Fibroblast of villous mesenchyme (primary cell): Measurements from ENCODE around the gene SQSTM1. TPM values are rescaled to one million over a fixed set of nuclear protein-coding genes. Genes with fewer than 3 reads are reported as not detected.

ENCODE experiments used
- DNase-seq: peaks from one replicate; pipeline ENCODE4 v3.0.0-alpha.2; 2010; ENCODE audit warnings: low read depth
- H3K4me3 ChIP-seq: 2 replicates; pipeline ENCODE4 v1.5.1; 2011; ENCODE audit warnings: low read depth, mild to moderate bottlenecking, low read length
- small RNA-seq: library from RNA; depleted of rRNA; stranded (forward); fragments of <200 nt; gene quantifications from one replicate; pipeline ENCODE3, GENCODE V24; 2012
- total RNA-seq: library from RNA; depleted of rRNA; stranded (reverse); fragments of >200 nt; gene quantifications from 2 replicates; pipeline ENCODE4 v1.2.3, GENCODE V29; 2012
- TF ChIP-seq, protein P1 (sequence below): IDR thresholded peaks from 2 replicates; pipeline ENCODE4 v1.5.1; 2012; ENCODE audit warnings: low read depth, mild to moderate bottlenecking, low read length; ENCODE audit not compliant: insufficient read depth

The SQSTM1 gene
- total RNA-seq, 1 donor, result 892 TPM

DNA sequence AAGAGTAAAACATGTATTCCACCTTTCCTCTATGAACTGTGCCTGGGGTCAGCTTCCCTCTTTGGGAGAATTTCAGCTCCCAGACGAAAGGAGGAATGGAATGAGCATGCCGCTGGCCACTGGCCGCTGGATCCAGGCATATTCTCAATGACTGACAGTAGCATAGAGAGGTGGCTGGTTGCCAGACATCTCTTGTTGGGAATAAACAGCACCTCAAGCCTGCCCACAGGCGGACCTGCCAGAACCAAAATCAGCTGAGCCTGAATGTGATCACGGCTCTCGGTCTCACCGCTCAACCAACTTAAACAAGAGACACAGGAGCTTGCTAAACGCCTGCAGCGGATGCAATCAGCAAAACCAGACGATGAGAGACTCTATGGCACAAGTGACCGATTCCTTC lies 66.4 kb downstream of the SQSTM1 start:
- DNase-seq, result no peak
- H3K4me3 ChIP-seq, result no peak overlapping the region
- TF ChIP-seq, protein P1, sequence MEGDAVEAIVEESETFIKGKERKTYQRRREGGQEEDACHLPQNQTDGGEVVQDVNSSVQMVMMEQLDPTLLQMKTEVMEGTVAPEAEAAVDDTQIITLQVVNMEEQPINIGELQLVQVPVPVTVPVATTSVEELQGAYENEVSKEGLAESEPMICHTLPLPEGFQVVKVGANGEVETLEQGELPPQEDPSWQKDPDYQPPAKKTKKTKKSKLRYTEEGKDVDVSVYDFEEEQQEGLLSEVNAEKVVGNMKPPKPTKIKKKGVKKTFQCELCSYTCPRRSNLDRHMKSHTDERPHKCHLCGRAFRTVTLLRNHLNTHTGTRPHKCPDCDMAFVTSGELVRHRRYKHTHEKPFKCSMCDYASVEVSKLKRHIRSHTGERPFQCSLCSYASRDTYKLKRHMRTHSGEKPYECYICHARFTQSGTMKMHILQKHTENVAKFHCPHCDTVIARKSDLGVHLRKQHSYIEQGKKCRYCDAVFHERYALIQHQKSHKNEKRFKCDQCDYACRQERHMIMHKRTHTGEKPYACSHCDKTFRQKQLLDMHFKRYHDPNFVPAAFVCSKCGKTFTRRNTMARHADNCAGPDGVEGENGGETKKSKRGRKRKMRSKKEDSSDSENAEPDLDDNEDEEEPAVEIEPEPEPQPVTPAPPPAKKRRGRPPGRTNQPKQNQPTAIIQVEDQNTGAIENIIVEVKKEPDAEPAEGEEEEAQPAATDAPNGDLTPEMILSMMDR, result no peak

Small RNA genes lying within 50 kb of the gene (small RNA-seq; reads per million reads assigned to genes)
- gene MIR1229 (0.75 reads per million), gene RF00019 (not detected)

Other genes with a start within 250 kb of the SQSTM1 start
- gene HNRNPH1, start 197.2 kb upstream of the SQSTM1 start, total RNA-seq, result 474 and 562 TPM in 2 replicates
- 0.32 TPM in 1 of 2 replicates, not detected in the other for gene CBY3, start 139.9 kb upstream of the SQSTM1 start, total RNA-seq
- 628 and 886 TPM in 2 replicates for gene CANX, start 121.9 kb upstream of the SQSTM1 start, total RNA-seq
- gene MAML1, start 88.1 kb upstream of the SQSTM1 start, total RNA-seq, result 12.1 and 13.9 TPM in 2 replicates
- gene LTC4S, start 26.9 kb upstream of the SQSTM1 start, total RNA-seq, result 0.43 TPM in 1 of 2 replicates, not detected in the other
- gene MGAT4B, start 14.0 kb upstream of the SQSTM1 start, total RNA-seq, result 83.8 and 102 TPM in 2 replicates
- gene MRNIP, start 37.9 kb downstream of the SQSTM1 start, total RNA-seq, result 9.0 and 13.0 TPM in 2 replicates
- gene TBC1D9B, start 87.0 kb downstream of the SQSTM1 start, total RNA-seq, result 70.0 and 93.1 TPM in 2 replicates